Calu3 (cell line): ENCODE measurements around the gene ACAD10. TPM values are rescaled to one million over a fixed set of nuclear protein-coding genes. Genes with fewer than 3 reads are reported as not detected.
"Not testable (repeated sequence)": the region's sequence is repeated elsewhere in the genome, so short reads cannot be mapped to it uniquely, and the experiment has no call there.

Experiments
- BruUV-seq: library from RNA; stranded (reverse); fragments of 400-500 nt; replicated peaks from 2 replicates; lab custom pipeline; 2021; lab: Mats Ljungman, UMichigan
- CTCF ChIA-PET: fragments of 300-600 bp; sonication (Branson Sonifier 250); formaldehyde crosslinking; loops from one replicate; lab custom pipeline; 2022; ENCODE audit warnings: antibody characterized with exemption; lab: Charles Lee
- DNase-seq: peaks from one replicate; pipeline ENCODE4 v3.0.0; 2022
- H3K27ac Mint-ChIP-seq: one replicate; pipeline ENCODE4 v1.8.0; 2022; ENCODE audit warnings: mixed read lengths; ENCODE audit not compliant: unreplicated experiment
- H3K27me3 Mint-ChIP-seq: one replicate; pipeline ENCODE4 v1.8.0; 2022; ENCODE audit warnings: mixed read lengths; ENCODE audit not compliant: unreplicated experiment
- H3K36me3 Mint-ChIP-seq: one replicate; pipeline ENCODE4 v1.8.0; 2022; ENCODE audit warnings: mild to moderate bottlenecking, moderate library complexity, mixed read lengths; ENCODE audit not compliant: insufficient read depth, unreplicated experiment
- H3K4me1 Mint-ChIP-seq: one replicate; pipeline ENCODE4 v1.8.0; 2022; ENCODE audit warnings: mild to moderate bottlenecking, low read depth, mixed read lengths; ENCODE audit not compliant: unreplicated experiment
- H3K4me3 Mint-ChIP-seq: one replicate; pipeline ENCODE4 v1.8.0; 2022; ENCODE audit warnings: mild to moderate bottlenecking, low read depth, moderate library complexity, mixed read lengths; ENCODE audit not compliant: unreplicated experiment
- H3K9me3 Mint-ChIP-seq: one replicate; pipeline ENCODE4 v1.8.0; 2022; ENCODE audit warnings: low read depth, mixed read lengths; ENCODE audit not compliant: unreplicated experiment
- CTCF ChIP-seq: fragments of 200-600 bp; IDR thresholded peaks from one replicate; pipeline ENCODE4 v1.8.0; 2022; ENCODE audit warnings: antibody characterized with exemption; ENCODE audit not compliant: unreplicated experiment
- intact Hi-C: fragments of 100-400 bp; cut with micrococcal nuclease; formaldehyde crosslinking; loops from one replicate; pipeline ENCODE4 v1.10.0; 2022; ENCODE audit not compliant: unreplicated experiment
- total RNA-seq: library from RNA; stranded (reverse); gene quantifications from 2 replicates; pipeline ENCODE4 v1.2.3, GENCODE V29; 2022

ACAD10 gene
- total RNA-seq, 1 experiment from 2014 or later, result 50.8 TPM

GRCh38 chr12:111705672-111706071 is 19.8 kb downstream of the ACAD10 start:
- Mint-ChIP-seq H3K36me3 (peaks cover 24% of the 10 kb centered on the region), H3K27me3 (no peaks in the 10 kb centered on the region), H3K9me3 (no peaks in the 10 kb centered on the region), H3K27ac (no peak overlapping the region), H3K4me3 (no peak overlapping the region), H3K4me1 (no peaks in the 10 kb centered on the region)
- TF ChIP-seq CTCF, result no peak
- DNase-seq, result no peak
- no TSS peak for BruUV-seq
- CTCF ChIA-PET, result interaction anchor here (0.6 kb wide), 1 partner anchor 416 kb away, joined by 4 read pairs; no protein-coding TSS in a partner anchor
- intact Hi-C loops, result no loop called here

- TF ChIP-seq CTCF, result no peak
- no peak overlapping the region for H3K27ac Mint-ChIP-seq
- H3K4me3 Mint-ChIP-seq, result no peak overlapping the region
- no TSS peak for BruUV-seq
- CTCF ChIA-PET, result no interaction called here
- H3K9me3 Mint-ChIP-seq, result no peaks in the 10 kb centered on the region
- H3K27me3 Mint-ChIP-seq, result no peaks in the 10 kb centered on the region
- DNase-seq, result no peak
- H3K4me1 Mint-ChIP-seq, result no peaks in the 10 kb centered on the region
- H3K36me3 Mint-ChIP-seq, result peaks cover 23% of the 10 kb centered on the region
- intact Hi-C loops, result no loop called here
Observed at GRCh38 chr12:111706145-111706544, 20.3 kb downstream of the ACAD10 start.

GRCh38 chr12:111715279-111715678 is 29.4 kb downstream of the ACAD10 start:
- H3K27me3 Mint-ChIP-seq, result no peaks in the 10 kb centered on the region
- no peak for TF ChIP-seq CTCF
- no peak for DNase-seq
- H3K9me3 Mint-ChIP-seq, result no peaks in the 10 kb centered on the region
- no peaks in the 10 kb centered on the region for H3K4me1 Mint-ChIP-seq
- no peak overlapping the region for H3K27ac Mint-ChIP-seq
- peaks cover 18% of the 10 kb centered on the region for H3K36me3 Mint-ChIP-seq
- BruUV-seq, result no TSS peak
- intact Hi-C loops, result no loop called here
- CTCF ChIA-PET, result no interaction called here
- no peak overlapping the region for H3K4me3 Mint-ChIP-seq

GRCh38 chr12:111719316-111719715 is 33.5 kb downstream of the ACAD10 start:
- BruUV-seq, H3K9me3 Mint-ChIP-seq, DNase-seq, intact Hi-C loops, H3K27me3 Mint-ChIP-seq, H3K4me3 Mint-ChIP-seq, H3K27ac Mint-ChIP-seq, CTCF ChIA-PET, H3K36me3 Mint-ChIP-seq, H3K4me1 Mint-ChIP-seq: not testable (repeated sequence)

GRCh38 chr12:111720457-111720856 is 34.6 kb downstream of the ACAD10 start:
- intact Hi-C loops, result no loop called here

GRCh38 chr12:111723646-111724360 is 38.0 kb downstream of the ACAD10 start:
- H3K9me3 Mint-ChIP-seq, H3K4me3 Mint-ChIP-seq, H3K27me3 Mint-ChIP-seq, intact Hi-C loops, DNase-seq, H3K4me1 Mint-ChIP-seq, CTCF ChIA-PET, H3K27ac Mint-ChIP-seq, BruUV-seq: not testable (repeated sequence)
- peaks cover 13% of the 10 kb centered on the region for H3K36me3 Mint-ChIP-seq

More at GRCh38 chr12:111720457-111720856, 34.6 kb downstream of the ACAD10 start:
- H3K4me1 Mint-ChIP-seq, result no peaks in the 10 kb centered on the region
- CTCF ChIA-PET, result interaction anchor here (0.7 kb wide), 1 partner anchor 333 kb away, joined by 3 read pairs; no protein-coding TSS in a partner anchor
- peaks cover 7% of the 10 kb centered on the region for H3K36me3 Mint-ChIP-seq
- no peaks in the 10 kb centered on the region for H3K27me3 Mint-ChIP-seq
- no peak for DNase-seq
- TF ChIP-seq CTCF, result no peak
- H3K9me3 Mint-ChIP-seq, result no peaks in the 10 kb centered on the region
- no TSS peak for BruUV-seq
- no peak overlapping the region for H3K27ac Mint-ChIP-seq
- H3K4me3 Mint-ChIP-seq, result no peak overlapping the region
